GM18873 (cell line): ENCODE results near the gene MSLN.
"Not testable (repeated sequence)": the region's sequence is repeated elsewhere in the genome, so short reads cannot be mapped to it uniquely, and the experiment has no call there.

Experiments
- ATAC-seq: cut with Tn5 transposase; IDR thresholded peaks from one replicate; pipeline ENCODE4 v1.9.1; 2021; ENCODE audit warnings: mild to moderate bottlenecking, moderate library complexity, moderate number of reproducible peaks; ENCODE audit not compliant: unreplicated experiment, low FRiP score

Gene MSLN

GRCh38 chr16:754121-754607 is 6.4 kb upstream of the MSLN start:
- not testable (repeated sequence) for ATAC-seq

- no peak for ATAC-seq
Measured at GRCh38 chr16:754656-755055, 5.9 kb upstream of the MSLN start.

- ATAC-seq: no peak
Measured at GRCh38 chr16:756428-756827, 4.1 kb upstream of the MSLN start.

GRCh38 chr16:759110-759910 is 1.2 kb upstream of the MSLN start:
- ATAC-seq: no peak

GRCh38 chr16:760065-760464 is 469 bp upstream of the MSLN start:
- no peak for ATAC-seq

GRCh38 chr16:761625-762513 is 1.3 kb downstream of the MSLN start:
- ATAC-seq: no peak

- no peak for ATAC-seq
Measured at GRCh38 chr16:762595-763268, 2.2 kb downstream of the MSLN start.

GRCh38 chr16:763369-764183 is 3.0 kb downstream of the MSLN start:
- no peak for ATAC-seq

- no peak for ATAC-seq
Measured at GRCh38 chr16:764184-764750, 3.7 kb downstream of the MSLN start.

- no peak for ATAC-seq
Measured at GRCh38 chr16:764848-765487, 4.4 kb downstream of the MSLN start.

GRCh38 chr16:765488-765865 is 4.9 kb downstream of the MSLN start:
- no peak for ATAC-seq

- no peak for ATAC-seq
Measured at GRCh38 chr16:766008-766819, 5.7 kb downstream of the MSLN start.

GRCh38 chr16:766820-767640 is 6.5 kb downstream of the MSLN start:
- ATAC-seq: no peak

GRCh38 chr16:767743-768235 is 7.3 kb downstream of the MSLN start:
- no peak for ATAC-seq

- ATAC-seq: no peak
Measured at GRCh38 chr16:768428-768827, 7.9 kb downstream of the MSLN start.

- ATAC-seq: no peak
Measured at GRCh38 chr16:769184-769784, 8.8 kb downstream of the MSLN start.

GRCh38 chr16:769934-770333 is 9.4 kb downstream of the MSLN start:
- ATAC-seq: no peak
